Measurements from ENCODE around the gene SYT7.

GRCh38 chr11:61621917-61622585, 41.2 kb upstream of the SYT7 start:
- no peak for TF ChIP-seq POLR2A (IDR thresholded peaks at IDR 0.05; ENCODE audit: low read length)
- TF ChIP-seq GATA3 (IDR thresholded peaks at IDR 0.05; ENCODE audit: borderline replicate concordance) = no peak
- no peak for TF ChIP-seq CTCF (IDR thresholded peaks at IDR 0.05)
- TF ChIP-seq MAX (IDR thresholded peaks at IDR 0.05) = no peak
- no peak for TF ChIP-seq SREBF2 (IDR thresholded peaks at IDR 0.05)
- TF ChIP-seq FOSL2 (IDR thresholded peaks at IDR 0.05) = no peak
- no peak for TF ChIP-seq FOSL2 (CRISPR knock-in tag; IDR thresholded peaks at IDR 0.05)
- no peak for TF ChIP-seq SMC3 (IDR thresholded peaks at IDR 0.05)
- TF ChIP-seq RAD21 (conservative IDR thresholded peaks at IDR 0.05 in 1 of 2, IDR thresholded peaks at IDR 0.05 in 1 of 2) = no peak
